Measurements from ENCODE around the gene TSPAN11. TPM values are rescaled to one million over a fixed set of nuclear protein-coding genes. Genes with fewer than 3 reads are reported as not detected.
"Not testable (repeated sequence)": the region's sequence is repeated elsewhere in the genome, so short reads cannot be mapped to it uniquely, and the experiment has no call there.

TSPAN11 gene
- total RNA-seq, 1 experiment from 2014 or later, result 0.17 TPM

DNA sequence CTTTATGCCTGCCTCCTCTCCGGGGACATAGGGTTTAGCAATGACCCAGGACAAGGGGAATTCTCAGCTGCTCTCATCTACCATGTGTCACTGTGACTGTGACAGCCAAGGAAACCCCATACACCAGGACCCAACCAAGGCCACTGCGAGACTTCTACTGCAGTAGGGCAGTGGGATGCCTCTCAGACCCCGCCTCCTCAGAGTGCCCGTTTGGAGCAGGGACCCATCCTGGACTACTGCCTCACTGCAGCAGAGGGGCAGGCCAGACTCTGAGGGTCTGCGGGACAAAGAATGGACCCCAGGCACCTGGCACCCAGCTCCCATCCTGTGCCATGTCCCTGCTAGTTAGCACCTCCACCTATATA lies 75.8 kb downstream of the TSPAN11 start:
- DNase-seq (ENCODE audit: low read depth), result no peak

DNA sequence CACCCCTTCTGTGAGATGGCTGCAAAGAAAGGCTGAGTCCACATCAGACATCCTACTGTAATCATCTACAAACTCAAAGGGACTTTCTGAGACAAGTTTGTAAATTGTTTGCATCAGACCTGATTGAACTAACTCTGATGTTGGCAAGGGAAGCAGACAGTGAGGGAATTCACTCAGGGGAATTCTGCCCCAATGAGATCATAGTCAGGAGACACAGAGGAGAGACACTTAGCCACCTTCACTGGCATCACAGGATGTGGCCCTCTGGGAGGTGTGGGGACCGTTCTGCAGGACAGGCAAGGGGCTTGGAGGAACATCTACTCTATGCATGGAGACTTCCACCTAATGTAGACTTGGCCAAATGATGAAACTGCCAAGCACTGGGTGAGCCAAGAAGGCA lies 76.5 kb downstream of the TSPAN11 start:
- DNase-seq (ENCODE audit: low read depth), result no peak

DNA sequence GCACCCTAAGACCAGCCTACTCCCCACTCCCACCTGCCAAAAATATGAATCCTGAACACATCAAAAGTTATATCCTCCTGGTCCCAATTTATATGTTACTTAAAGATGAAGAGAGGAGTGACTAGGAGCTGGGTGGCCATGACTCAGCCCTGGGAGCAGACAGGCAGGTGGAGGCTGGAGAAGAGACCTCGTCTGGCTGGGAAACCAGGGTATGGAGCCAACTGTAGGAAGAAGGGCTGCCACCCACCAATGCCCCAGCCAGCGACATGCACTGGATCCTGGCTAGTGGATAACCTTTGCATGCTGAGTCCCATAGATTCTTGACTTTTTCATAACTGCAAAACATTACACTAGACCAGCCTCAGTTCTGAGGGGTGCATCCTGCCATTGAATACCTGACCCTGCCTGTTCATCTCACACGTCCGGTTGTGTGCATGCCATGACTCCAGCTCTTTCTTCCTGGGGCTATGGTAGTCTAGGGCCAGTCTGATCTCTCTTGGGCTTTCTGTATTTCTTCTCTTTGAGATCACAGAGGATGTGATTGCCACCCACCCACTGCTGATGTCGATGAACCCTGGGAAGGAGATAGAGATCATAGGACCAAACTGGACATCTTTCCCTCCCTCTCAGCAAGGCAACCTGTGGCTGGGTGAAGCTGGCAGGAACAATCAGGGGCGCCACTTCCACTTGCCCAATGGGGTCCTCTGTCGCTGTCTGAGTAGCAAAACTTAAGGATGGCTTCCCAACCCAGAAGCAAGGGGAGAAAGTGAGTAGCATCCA lies 77.5 kb downstream of the TSPAN11 start:
- no peak for DNase-seq (ENCODE audit: low read depth)

GRCh38 chr12:31004666-31005065 lies 78.1 kb downstream of the TSPAN11 start:
- DNase-seq (ENCODE audit: low read depth), result no peak

GRCh38 chr12:31005256-31005943 lies 78.9 kb downstream of the TSPAN11 start:
- DNase-seq (ENCODE audit: low read depth), result no peak

DNA sequence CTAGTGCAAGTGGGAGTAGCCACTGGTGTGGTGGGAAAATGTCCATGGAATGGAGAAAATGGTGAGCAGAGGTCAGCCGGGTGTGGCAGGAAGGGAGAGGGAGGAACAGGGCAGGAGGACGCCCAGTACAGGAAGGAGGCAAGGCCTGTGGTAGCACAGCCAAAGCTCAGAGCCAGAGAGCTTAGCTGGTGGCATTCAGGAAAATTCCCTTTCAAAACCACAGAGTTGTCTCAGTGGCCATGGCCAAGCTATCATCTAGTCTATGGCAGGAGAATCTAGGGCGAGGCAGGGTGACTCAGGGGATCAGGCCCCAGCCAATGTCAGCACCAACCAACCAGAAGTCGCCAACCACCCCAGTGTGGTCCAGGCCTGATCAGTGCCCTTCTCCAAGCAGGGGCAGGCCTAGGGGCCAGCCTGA lies 79.4 kb downstream of the TSPAN11 start:
- DNase-seq (ENCODE audit: low read depth), result peak; percentile 95

GRCh38 chr12:31006416-31007152 lies 80.0 kb downstream of the TSPAN11 start:
- DNase-seq (ENCODE audit: low read depth), result no peak

DNA sequence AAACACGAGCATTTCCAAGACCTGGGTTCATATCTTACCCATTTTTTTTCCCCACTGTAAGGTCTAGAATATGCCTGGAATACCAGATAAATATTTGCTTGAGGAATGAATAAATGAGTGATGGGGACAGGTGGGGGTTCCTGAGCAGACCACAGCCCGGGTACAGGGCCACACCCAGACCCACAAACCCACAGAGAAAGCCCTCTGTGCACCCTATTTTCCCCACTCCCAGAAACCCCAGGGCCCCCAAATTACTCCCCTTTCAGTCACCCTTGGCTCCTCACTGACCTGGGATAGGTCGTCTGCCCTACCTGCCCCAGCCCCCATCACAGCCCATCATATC lies 80.6 kb downstream of the TSPAN11 start:
- DNase-seq (ENCODE audit: low read depth), result peak; percentile 32

- DNase-seq (ENCODE audit: low read depth), result no peak
Observed at GRCh38 chr12:31007636-31008175, 81.2 kb downstream of the TSPAN11 start.

GRCh38 chr12:31008241-31008761 lies 81.8 kb downstream of the TSPAN11 start:
- DNase-seq (ENCODE audit: low read depth), result no peak

DNA sequence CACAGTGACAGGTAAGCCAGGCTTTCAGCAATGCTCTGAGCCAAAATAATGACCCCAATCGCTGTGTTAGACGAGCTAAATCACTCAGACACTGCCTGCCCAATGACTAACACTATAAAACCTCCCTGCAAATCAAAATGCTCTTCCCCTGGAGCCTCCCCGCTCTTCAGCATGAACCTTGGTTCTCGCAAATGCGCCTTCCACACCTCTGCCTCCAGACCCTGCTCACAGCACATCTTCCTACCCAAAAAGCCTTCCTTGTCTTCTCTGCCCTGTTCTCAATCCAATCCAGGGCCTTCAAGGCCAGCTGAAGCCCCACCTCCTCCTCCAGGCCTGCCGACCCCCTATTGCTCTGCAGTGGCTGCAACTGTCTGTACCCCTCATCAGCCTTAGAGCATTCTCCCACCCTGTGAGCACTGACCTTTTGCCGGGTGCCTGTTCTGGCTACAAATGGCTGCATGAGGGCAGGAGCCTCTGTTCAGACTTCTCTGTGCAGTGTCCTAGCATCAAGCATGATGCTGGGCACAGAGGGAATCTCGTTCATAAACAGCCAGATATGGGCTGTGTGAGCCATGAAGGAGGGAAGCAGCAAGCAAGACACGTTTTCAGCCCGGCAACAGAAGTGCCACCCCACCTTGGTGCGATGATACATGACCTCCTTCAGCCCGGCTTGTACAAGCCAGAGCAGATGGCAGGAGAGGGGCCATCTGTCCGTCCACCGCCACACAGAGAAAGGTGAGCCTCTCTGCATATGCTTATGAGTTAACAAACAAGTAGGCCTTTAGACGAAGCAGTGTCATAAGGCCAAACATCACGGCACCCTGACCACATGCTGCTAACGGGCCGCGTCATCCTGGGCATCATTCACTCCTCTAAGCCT lies 82.7 kb downstream of the TSPAN11 start:
- no peak for DNase-seq (ENCODE audit: low read depth)

DNA sequence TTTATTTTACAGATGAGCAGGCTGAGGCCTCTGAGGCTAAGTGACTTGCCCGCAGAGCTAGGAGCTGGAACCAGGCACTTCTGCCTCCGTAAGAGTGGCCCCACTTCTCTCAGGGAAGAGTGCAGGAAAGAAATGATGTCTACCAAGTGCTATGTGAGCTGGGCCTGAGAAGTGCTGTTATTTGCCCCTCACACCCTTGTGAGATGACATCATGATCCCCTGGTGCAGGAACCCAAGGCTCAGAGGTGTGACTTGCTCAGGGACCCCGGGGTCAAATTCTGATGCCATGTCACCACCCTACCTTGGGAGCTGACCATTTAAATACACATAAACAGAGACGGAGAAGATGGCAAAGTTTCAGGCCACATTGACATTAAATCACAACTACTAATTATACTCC lies 83.4 kb downstream of the TSPAN11 start:
- no peak for DNase-seq (ENCODE audit: low read depth)

DNA sequence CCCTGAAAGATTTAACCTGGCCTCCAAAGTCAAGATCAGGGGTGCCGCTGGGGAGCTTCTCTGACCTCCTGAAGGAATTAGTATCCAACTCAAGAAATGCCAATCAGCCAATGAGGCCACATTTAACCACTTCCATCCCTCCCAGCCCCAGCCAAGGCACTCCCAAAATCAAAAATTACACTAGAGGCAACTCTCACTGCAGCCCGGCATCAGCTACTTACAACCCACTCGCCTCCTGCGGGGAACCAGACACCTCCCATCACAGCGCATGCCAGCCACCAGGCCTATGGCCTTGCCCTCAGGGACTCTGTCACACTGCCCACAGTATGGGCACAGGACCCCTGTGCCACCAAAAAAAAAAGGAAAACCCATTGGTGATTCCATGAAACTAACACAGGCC lies 84.8 kb downstream of the TSPAN11 start:
- DNase-seq (ENCODE audit: low read depth), result no peak

- DNase-seq (ENCODE audit: low read depth), result no peak
Observed at GRCh38 chr12:31011746-31012566, 85.4 kb downstream of the TSPAN11 start.

DNA sequence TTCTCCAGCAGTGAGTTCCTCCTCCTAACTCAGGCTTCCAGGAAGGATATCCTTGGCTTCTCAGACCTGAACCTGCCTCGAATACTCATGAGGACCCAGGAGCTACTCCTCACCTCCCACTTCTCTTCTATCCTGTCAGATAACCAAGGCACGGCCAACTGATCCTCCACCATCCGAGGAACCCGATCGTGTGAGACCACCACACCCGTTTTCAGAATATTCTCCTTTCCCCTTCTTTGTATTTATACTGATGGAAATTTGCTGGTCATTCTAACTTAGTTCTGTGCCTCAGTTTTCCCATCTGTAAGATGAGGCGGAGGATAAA lies 86.0 kb downstream of the TSPAN11 start:
- not testable (repeated sequence) for DNase-seq (ENCODE audit: low read depth)

- DNase-seq (ENCODE audit: low read depth), result no peak
Observed at GRCh38 chr12:31015215-31015614, 88.7 kb downstream of the TSPAN11 start.

GRCh38 chr12:31016057-31016456 lies 89.5 kb downstream of the TSPAN11 start:
- DNase-seq (ENCODE audit: low read depth), result peak; percentile 68

- no peak for DNase-seq (ENCODE audit: low read depth)
Observed at GRCh38 chr12:31017535-31017934, 91.0 kb downstream of the TSPAN11 start.

- DNase-seq (ENCODE audit: low read depth), result no peak
Observed at GRCh38 chr12:31018106-31018789, 91.7 kb downstream of the TSPAN11 start.
